A549 (cell line): ENCODE data around the gene PRKCSH. TPM values are rescaled to one million over a fixed set of nuclear protein-coding genes. Genes with fewer than 3 reads are reported as not detected.

Experiments
- ATAC-seq, 2 experiments: fragments of 200-7000 bp in 1 of 2; fragments of >200 bp in 1 of 2; cut with Nextera tagmentation in 1 of 2; cut with Tn5 transposase in 1 of 2; 3 replicates each; pipeline versions ENCODE4 v1.8.0 to v1.9.1; 2018 to 2020; ENCODE audit warnings: mild to moderate bottlenecking in 1 of 2, moderate library complexity in 1 of 2
- CTCF ChIA-PET: fragments of 300-600 bp; sonication (Branson Sonifier 250); formaldehyde crosslinking; extraction: SDS; loops from one replicate; lab custom pipeline; 2021; ENCODE audit warnings: antibody characterized with exemption, inconsistent platforms; lab: Yijun Ruan, JAX
- POLR2A ChIA-PET: fragments of 350-600 bp; formaldehyde crosslinking; extraction: SDS; loops from one replicate; lab custom pipeline; 2021; ENCODE audit warnings: antibody characterized with exemption, inconsistent platforms; lab: Yijun Ruan, JAX
- DNase-seq, 2 experiments: peaks; one replicate each; pipeline versions ENCODE4 v3.0.0 to v3.0.0-alpha.2; 2011 to 2016; ENCODE audit warnings: low read depth in 1 of 2, low spot score in 1 of 2
- FAIRE-seq: peaks from 2 replicates; lab custom pipeline; 2011; peaks lifted over from hg19 to GRCh38; lab: Jason Lieb, UNC
- H3K27ac ChIP-seq, 2 experiments: fragments of >200 bp; sonication (Bioruptor Twin); formaldehyde crosslinking; 3 replicates each; pipeline ENCODE4 v1.5.1; 2016 to 2017
- H3K4me1 ChIP-seq: fragments of >200 bp; sonication (Bioruptor Twin); formaldehyde crosslinking; 3 replicates; pipeline ENCODE4 v1.6.1; 2016
- H3K4me2 ChIP-seq: fragments of >200 bp; sonication (Bioruptor Twin); formaldehyde crosslinking; 3 replicates; pipeline ENCODE4 v1.6.1; 2016
- H3K4me3 ChIP-seq: fragments of >200 bp; sonication (Bioruptor Twin); formaldehyde crosslinking; 3 replicates; pipeline ENCODE4 v1.5.1; 2016
- H3K9me3 ChIP-seq: fragments of >200 bp; sonication (Bioruptor Twin); formaldehyde crosslinking; 3 replicates; pipeline ENCODE4 v1.6.1; 2016
- CBX2 ChIP-seq: fragments of 200-600 bp; sonication (generic); IDR thresholded peaks from 2 replicates; pipeline ENCODE4 v1.6.1; 2016; ENCODE audit warnings: low read depth, mild to moderate bottlenecking, borderline replicate concordance
- CBX8 ChIP-seq: fragments of 200-600 bp; sonication (generic); IDR thresholded peaks from 2 replicates; pipeline ENCODE4 v1.6.1; 2016
- CEBPB ChIP-seq, 2 experiments: fragments of >200 bp in 1 of 2; sonication (Bioruptor Twin) in 1 of 2; formaldehyde crosslinking in 1 of 2; IDR thresholded peaks; 2 replicates each; pipeline ENCODE4 v1.6.1; 2012 to 2016
- EHMT2 ChIP-seq: fragments of 200-600 bp; sonication (generic); IDR thresholded peaks from 2 replicates; pipeline ENCODE4 v1.6.1; 2016; ENCODE audit warnings: antibody characterized with exemption, low read depth, mild to moderate bottlenecking, moderate library complexity
- EP300 ChIP-seq, 2 experiments: fragments of >200 bp; sonication (Bioruptor Twin); formaldehyde crosslinking; IDR thresholded peaks; 2 replicates in 1 of 2; 3 replicates in 1 of 2; pipeline ENCODE4 v1.6.1; 2016 to 2017
- FOSB ChIP-seq: fragments of 250-450 bp; sonication (Bioruptor Pico); IDR thresholded peaks from 2 replicates; pipeline ENCODE4 v1.5.0; 2020; ENCODE audit warnings: mild to moderate bottlenecking, moderate library complexity
- FOSL2 ChIP-seq, 2 experiments: fragments of 450-650 bp in 1 of 2; fragments of >200 bp in 1 of 2; sonication (Bioruptor Twin) in 1 of 2; formaldehyde crosslinking; IDR thresholded peaks; 2 replicates each; pipeline versions ENCODE4 v1.5.0 to v1.6.1; 2016 to 2020; ENCODE audit warnings: mild to moderate bottlenecking in 1 of 2, moderate library complexity in 1 of 2
- FOXS1 ChIP-seq: fragments of 250-450 bp; sonication (Bioruptor Pico); IDR thresholded peaks from 2 replicates; pipeline ENCODE4 v1.5.0; 2020; ENCODE audit warnings: mild to moderate bottlenecking, moderate library complexity
- KDM5A ChIP-seq: fragments of 200-600 bp; sonication (generic); IDR thresholded peaks from 2 replicates; pipeline ENCODE4 v1.6.1; 2016; ENCODE audit warnings: antibody characterized with exemption, mild to moderate bottlenecking
- MAZ ChIP-seq: fragments of 150-350 bp; IDR thresholded peaks from 2 replicates; pipeline ENCODE4 v1.6.1; 2014; ENCODE audit warnings: antibody characterized with exemption, low read depth, low read length, borderline replicate concordance
- NPAS2 ChIP-seq: fragments of 250-450 bp; sonication (Bioruptor Pico); IDR thresholded peaks from 2 replicates; pipeline ENCODE4 v1.8.0; 2022; ENCODE audit warnings: mild to moderate bottlenecking, moderate library complexity, borderline replicate concordance
- PHF8 ChIP-seq: fragments of 200-600 bp; sonication (generic); IDR thresholded peaks from 2 replicates; pipeline ENCODE4 v1.6.1; 2016; ENCODE audit warnings: low read depth, mild to moderate bottlenecking, antibody characterized with exemption, moderate library complexity, borderline replicate concordance
- POLR2A ChIP-seq: IDR thresholded peaks from 2 replicates; pipeline ENCODE4 v1.6.1; 2012; ENCODE audit warnings: mild to moderate bottlenecking, low read length
- ZC3H11A ChIP-seq: fragments of 450-650 bp; IDR thresholded peaks from 2 replicates; pipeline ENCODE4 v1.6.1; 2014; ENCODE audit warnings: antibody characterized with exemption, mild to moderate bottlenecking
- ZFP36 ChIP-seq: fragments of 450-650 bp; IDR thresholded peaks from 2 replicates; pipeline ENCODE4 v1.6.1; 2014; ENCODE audit warnings: borderline replicate concordance; ENCODE audit not compliant: partially characterized antibody
- ZNF302 ChIP-seq: fragments of 250-450 bp; sonication (Bioruptor Pico); IDR thresholded peaks from 2 replicates; pipeline ENCODE4 v1.9.0; 2021; ENCODE audit warnings: inconsistent platforms, mild to moderate bottlenecking, moderate library complexity
- ZSCAN20 ChIP-seq: fragments of 250-450 bp; sonication (Bioruptor Pico); IDR thresholded peaks from 2 replicates; pipeline ENCODE4 v1.8.0; 2022; ENCODE audit warnings: mild to moderate bottlenecking, moderate library complexity
- WGBS: methylation state at CpG from one replicate; pipeline ENCODE4 v1.1.6; 2017; ENCODE audit errors: missing lambda C conversion rate; 5-methylcytosine and 5-hydroxymethylcytosine counted together
- polyA plus RNA-seq, 4 experiments: library from polyadenylated mRNA; depleted of rRNA in 3 of 4; stranded (reverse); fragments of >200 nt; fragmentation: RNase III in 1 of 4; extraction: RNeasy Plus Mini Kit Qiagen cat#74134 plus additional on column Dnase treatment in 1 of 4; gene quantifications; 2 replicates in 3 of 4; 3 replicates in 1 of 4; pipeline ENCODE4 v1.2.3, GENCODE V29; 2011 to 2017
- TF ChIP-seq, protein P1 (sequence below): fragments of 250-450 bp; sonication (Bioruptor Pico); IDR thresholded peaks from 2 replicates; pipeline ENCODE4 v1.5.0; 2020; ENCODE audit warnings: low read depth, mild to moderate bottlenecking, moderate library complexity
- TF ChIP-seq, protein P2 (sequence below): IDR thresholded peaks from 2 replicates; pipeline ENCODE4 v1.6.1; 2012
- TF ChIP-seq, protein P3 (sequence below): fragments of >200 bp; sonication (Bioruptor Twin); formaldehyde crosslinking; IDR thresholded peaks from 3 replicates; pipeline ENCODE4 v1.6.1; 2016

PRKCSH gene
- polyA plus RNA-seq, 2 of the 4 experiments (the other 2 are of a cell fraction): 75.0 to 215 TPM

DNA sequence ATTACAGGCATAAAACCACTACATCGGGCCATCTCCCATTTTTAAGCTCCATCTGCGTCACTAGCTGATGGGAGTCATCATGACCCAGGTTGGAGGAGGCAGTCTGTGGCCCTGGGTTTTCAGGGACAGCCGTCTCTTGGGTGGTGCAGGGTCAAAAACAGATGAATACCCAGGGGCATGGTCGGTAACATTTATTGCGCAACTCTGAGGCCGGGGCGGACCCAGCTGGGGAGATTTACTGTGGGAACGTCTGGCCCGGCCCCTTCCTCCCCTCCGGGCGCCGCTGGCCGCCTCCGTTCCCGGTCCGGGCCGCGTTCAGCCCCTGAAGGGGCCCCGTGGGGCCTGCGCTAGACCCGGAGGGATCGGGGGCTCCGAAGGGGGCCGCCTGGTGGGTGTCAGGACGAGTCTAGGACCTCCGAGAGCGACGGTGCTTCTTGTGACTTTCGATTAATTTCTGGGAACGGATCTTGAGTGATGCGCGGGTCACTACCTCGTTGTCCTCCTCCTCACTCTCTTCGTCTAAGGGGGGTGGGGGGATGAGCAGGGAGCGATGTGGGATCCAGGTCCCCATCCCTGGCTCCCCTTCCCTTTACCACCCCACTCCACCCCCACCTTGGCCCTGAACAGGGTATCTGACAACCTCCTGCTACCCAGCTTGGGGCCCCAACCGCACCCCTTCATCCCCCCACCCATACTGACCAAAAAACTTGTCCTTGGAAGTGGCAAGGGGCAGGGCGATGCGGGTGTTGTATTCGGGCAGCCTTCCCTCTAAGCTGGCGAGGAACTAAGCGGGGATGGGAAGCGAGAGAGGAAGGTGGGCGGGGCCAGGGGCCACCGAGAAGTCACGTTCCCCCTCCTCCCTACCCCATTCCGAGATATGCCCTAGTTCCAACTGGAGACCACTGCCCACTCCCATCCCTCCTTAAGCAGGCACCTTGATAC, 14.7 kb upstream of the PRKCSH start:
- Histone ChIP-seq H3K4me1 (no peaks in the 10 kb centered on the region), H3K4me3 (no peak overlapping the region), H3K27ac (no peak overlapping the region), H3K9me3 (no peaks in the 10 kb centered on the region), H3K4me2 (no peak overlapping the region)
- no peak for DNase-seq
- CTCF ChIA-PET: interaction anchor here (3.0 to 6.3 kb wide), 3 partner anchors 38 to 62 kb away, joined by 9 to 40 read pairs (median 20); partner anchors contain the start of gene EPOR
- WGBS: 72% methylated on average over 31 of the region's 46 CpGs
- POLR2A ChIA-PET: interaction anchor here (1.9 to 3.5 kb wide), 2 partner anchors 39 to 46 kb away, joined by 5 to 11 read pairs; partner anchors contain the start of gene SWSAP1
- no peak for ATAC-seq
- TF ChIP-seq, protein P1, sequence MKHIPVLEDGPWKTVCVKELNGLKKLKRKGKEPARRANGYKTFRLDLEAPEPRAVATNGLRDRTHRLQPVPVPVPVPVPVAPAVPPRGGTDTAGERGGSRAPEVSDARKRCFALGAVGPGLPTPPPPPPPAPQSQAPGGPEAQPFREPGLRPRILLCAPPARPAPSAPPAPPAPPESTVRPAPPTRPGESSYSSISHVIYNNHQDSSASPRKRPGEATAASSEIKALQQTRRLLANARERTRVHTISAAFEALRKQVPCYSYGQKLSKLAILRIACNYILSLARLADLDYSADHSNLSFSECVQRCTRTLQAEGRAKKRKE: no peak
- peak; percentile 32 to 78; a peak in 3 of 4 replicates for TF ChIP-seq CEBPB (IDR thresholded peaks at IDR 0.05)
- FAIRE-seq: no peak

DNA sequence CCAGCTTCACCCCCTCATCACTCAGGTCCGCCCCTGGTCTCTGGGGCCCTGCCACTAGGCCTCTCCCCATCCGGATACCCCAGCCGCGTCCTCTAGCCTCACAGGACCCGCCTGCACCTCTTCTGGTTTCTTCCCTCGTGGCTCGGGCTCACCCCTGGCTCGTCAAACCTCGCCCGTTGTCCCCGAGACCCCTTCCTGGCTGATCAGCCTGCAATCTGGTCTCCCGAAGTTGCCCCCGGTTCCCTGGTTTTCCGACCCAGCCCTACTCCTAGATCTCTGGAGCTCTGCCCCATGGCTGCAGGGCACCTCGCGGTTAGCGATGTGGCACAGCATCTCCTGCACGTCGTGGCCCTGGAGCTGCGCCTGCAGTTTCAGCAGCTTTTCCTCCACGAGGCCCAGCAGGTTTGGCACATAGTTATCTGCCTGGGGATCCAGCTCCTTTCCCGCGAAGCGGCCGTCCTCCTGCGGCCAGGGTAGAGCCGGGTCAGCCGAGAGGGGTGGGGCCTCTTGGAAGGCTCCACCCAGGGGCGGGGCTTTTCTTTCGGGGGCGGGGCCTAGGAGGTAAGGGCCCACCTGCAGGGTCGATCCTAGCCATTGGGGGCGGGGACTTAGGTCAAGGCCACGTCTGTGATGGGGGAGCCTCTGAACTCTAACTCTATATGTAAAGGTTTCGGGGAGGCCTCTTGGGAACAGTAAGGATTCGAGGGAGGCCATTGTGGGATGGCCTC, 13.9 kb upstream of the PRKCSH start:
- ChIA-PET POLR2A (interaction anchor here (1.9 to 3.5 kb wide), 2 partner anchors 40 to 47 kb away, joined by 5 to 11 read pairs; partner anchors contain the start of gene SWSAP1), CTCF (interaction anchor here (0.6 to 3.3 kb wide), 4 partner anchors 14 to 80 kb away, joined by 3 to 20 read pairs (median 6); partner anchors contain the start of genes ODAD3 and PRKCSH)
- ATAC-seq: peak in 1 of 2 experiments; percentile 18; a peak in 2 of 6 replicates

DNA sequence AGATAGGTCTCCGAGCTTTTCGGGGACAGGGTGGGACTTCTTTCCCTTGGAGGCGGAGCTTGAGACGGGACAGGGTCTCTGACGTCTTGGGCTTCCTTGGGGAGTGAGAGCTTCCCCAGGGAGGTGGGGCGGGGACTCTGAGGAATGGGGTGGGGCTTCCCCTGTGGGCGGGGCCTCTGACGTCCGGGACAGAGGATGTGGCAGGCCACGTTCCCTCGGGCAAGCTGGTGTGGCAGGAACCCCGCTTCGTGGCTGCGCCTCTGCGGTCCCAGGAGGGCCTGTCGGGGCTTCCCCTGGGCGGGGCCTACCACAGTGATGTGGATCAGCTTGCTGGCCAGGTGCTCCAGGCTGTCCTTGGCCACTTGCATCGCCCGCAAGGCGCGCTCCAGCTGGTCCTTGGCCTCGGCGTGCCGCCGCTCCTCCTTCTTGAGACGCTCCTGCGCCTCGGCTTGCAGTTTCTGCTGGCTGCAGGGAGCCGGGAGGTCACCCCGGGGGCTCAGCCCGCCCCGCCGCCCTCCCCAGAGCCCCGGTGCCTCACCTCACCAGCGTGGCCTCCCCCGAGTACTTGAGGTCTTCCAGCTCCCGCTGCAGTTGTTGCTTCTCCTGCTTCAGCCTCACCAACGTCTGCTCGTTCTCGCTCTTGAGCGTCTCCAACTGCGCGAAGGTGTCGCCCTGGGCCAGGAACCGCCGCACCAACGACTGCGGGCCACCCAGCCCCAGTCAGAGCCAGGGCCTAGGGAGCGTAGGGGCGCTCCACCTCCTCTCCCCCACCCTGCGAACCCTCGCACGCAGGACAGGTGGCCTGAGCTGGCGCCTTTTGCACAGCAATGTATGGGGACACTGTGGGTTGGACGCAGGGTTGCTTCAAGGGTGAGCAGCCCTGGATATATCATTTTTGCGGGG, 13.0 kb upstream of the PRKCSH start:
- Histone ChIP-seq H3K4me1 (no peaks in the 10 kb centered on the region), H3K4me2 (peak overlapping the region; percentile 64)
- DNase-seq: peak; percentile 48 to 60

More for the DNA sequence above, 13.9 kb upstream of the PRKCSH start:
- peak overlapping the region; percentile 64 for H3K4me2 ChIP-seq
- no peaks in the 10 kb centered on the region for H3K9me3 ChIP-seq
- peak overlapping the region; percentile 31; the same call in 2 of the 3 replicates for H3K4me3 ChIP-seq
- H3K4me1 ChIP-seq: no peaks in the 10 kb centered on the region
- H3K27ac ChIP-seq: no peak overlapping the region
- FAIRE-seq: no peak
- TF ChIP-seq EP300 (IDR thresholded peaks at IDR 0.05): no peak
- no peak for TF ChIP-seq KDM5A
- no peak for TF ChIP-seq FOSB
- no peak for TF ChIP-seq NPAS2 (CRISPR knock-in tag)
- TF ChIP-seq CBX2: no peak
- TF ChIP-seq ZFP36: no peak
- TF ChIP-seq CEBPB (IDR thresholded peaks at IDR 0.05): no peak
- TF ChIP-seq, protein P2, sequence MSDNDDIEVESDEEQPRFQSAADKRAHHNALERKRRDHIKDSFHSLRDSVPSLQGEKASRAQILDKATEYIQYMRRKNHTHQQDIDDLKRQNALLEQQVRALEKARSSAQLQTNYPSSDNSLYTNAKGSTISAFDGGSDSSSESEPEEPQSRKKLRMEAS: no peak
- TF ChIP-seq PHF8: no peak
- no peak for TF ChIP-seq ZNF302 (CRISPR knock-in tag)
- TF ChIP-seq ZC3H11A: no peak
- DNase-seq: peak in 1 of 2 experiments; percentile 6
- 86% methylated on average over 14 of the region's 36 CpGs for WGBS

More for the DNA sequence above, 13.0 kb upstream of the PRKCSH start:
- WGBS: 54% methylated on average over 16 of the region's 56 CpGs
- no peak for TF ChIP-seq CBX8
- TF ChIP-seq NPAS2 (CRISPR knock-in tag): no peak
- TF ChIP-seq, protein P3, sequence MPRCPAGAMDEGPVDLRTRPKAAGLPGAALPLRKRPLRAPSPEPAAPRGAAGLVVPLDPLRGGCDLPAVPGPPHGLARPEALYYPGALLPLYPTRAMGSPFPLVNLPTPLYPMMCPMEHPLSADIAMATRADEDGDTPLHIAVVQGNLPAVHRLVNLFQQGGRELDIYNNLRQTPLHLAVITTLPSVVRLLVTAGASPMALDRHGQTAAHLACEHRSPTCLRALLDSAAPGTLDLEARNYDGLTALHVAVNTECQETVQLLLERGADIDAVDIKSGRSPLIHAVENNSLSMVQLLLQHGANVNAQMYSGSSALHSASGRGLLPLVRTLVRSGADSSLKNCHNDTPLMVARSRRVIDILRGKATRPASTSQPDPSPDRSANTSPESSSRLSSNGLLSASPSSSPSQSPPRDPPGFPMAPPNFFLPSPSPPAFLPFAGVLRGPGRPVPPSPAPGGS: no peak
- no peak for TF ChIP-seq CBX2
- TF ChIP-seq EHMT2: no peak
- no peak for TF ChIP-seq ZSCAN20 (CRISPR knock-in tag)
- TF ChIP-seq FOXS1: no peak
- TF ChIP-seq KDM5A: no peak
- TF ChIP-seq MAZ: no peak
- no peak for TF ChIP-seq POLR2A
- no peak for TF ChIP-seq FOSL2 (IDR thresholded peaks at IDR 0.05)
- TF ChIP-seq FOSL2 (CRISPR knock-in tag; IDR thresholded peaks at IDR 0.05): no peak
- no peak overlapping the region for H3K27ac ChIP-seq
- POLR2A ChIA-PET: interaction anchor here (1.9 to 3.5 kb wide), 2 partner anchors 41 to 48 kb away, joined by 5 to 11 read pairs; partner anchors contain the start of gene SWSAP1
- CTCF ChIA-PET: interaction anchor here (0.5 to 3.3 kb wide), 7 partner anchors 13 to 1478 kb away, joined by 3 to 20 read pairs (median 4); partner anchors contain the start of genes ODAD3 and PRKCSH
- FAIRE-seq: no peak
- H3K4me3 ChIP-seq: peak overlapping the region; percentile 31; the same call in 2 of the 3 replicates
- H3K9me3 ChIP-seq: no peaks in the 10 kb centered on the region
- ATAC-seq: peak; percentile 51 to 71; a peak in 5 of 6 replicates
